HG02678 (cell line): ENCODE data around the gene PAPLN.

ENCODE experiments used
- ATAC-seq: cut with Tn5 transposase; IDR thresholded peaks from one replicate; pipeline ENCODE4 v1.9.1; 2021; ENCODE audit warnings: mild to moderate bottlenecking, moderate library complexity; ENCODE audit not compliant: unreplicated experiment

Gene PAPLN

GRCh38 chr14:73260574-73260973 lies 23.3 kb downstream of the PAPLN start:
- ATAC-seq = no peak

- no peak for ATAC-seq
These were observed 23.8 kb downstream of the PAPLN start for GRCh38 chr14:73261075-73261474.

GRCh38 chr14:73261520-73262426 lies 24.5 kb downstream of the PAPLN start:
- ATAC-seq = no peak

GRCh38 chr14:73262427-73263183 lies 25.3 kb downstream of the PAPLN start:
- ATAC-seq = no peak

- no peak for ATAC-seq
These were observed 26.3 kb downstream of the PAPLN start for GRCh38 chr14:73263606-73264005.

- ATAC-seq = no peak
These were observed 27.0 kb downstream of the PAPLN start for GRCh38 chr14:73264080-73264884.

- no peak for ATAC-seq
These were observed 27.8 kb downstream of the PAPLN start for GRCh38 chr14:73264885-73265720.

- no peak for ATAC-seq
These were observed 28.4 kb downstream of the PAPLN start for GRCh38 chr14:73265721-73266046.

- no peak for ATAC-seq
These were observed 29.0 kb downstream of the PAPLN start for GRCh38 chr14:73266317-73266716.

- ATAC-seq = no peak
These were observed 30.2 kb downstream of the PAPLN start for GRCh38 chr14:73267474-73267873.

- ATAC-seq = peak; percentile 79
These were observed 32.6 kb downstream of the PAPLN start for GRCh38 chr14:73269729-73270531.

- ATAC-seq = no peak
These were observed 35.1 kb downstream of the PAPLN start for GRCh38 chr14:73272393-73272792.

- no peak for ATAC-seq
These were observed 36.5 kb downstream of the PAPLN start for GRCh38 chr14:73273799-73274198.

- no peak for ATAC-seq
These were observed 39.5 kb downstream of the PAPLN start for GRCh38 chr14:73276836-73277235.

- ATAC-seq = no peak
These were observed 40.1 kb downstream of the PAPLN start for GRCh38 chr14:73277376-73277775.

- ATAC-seq = no peak
These were observed 43.6 kb downstream of the PAPLN start for GRCh38 chr14:73280903-73281302.

GRCh38 chr14:73283608-73284379 lies 46.5 kb downstream of the PAPLN start:
- no peak for ATAC-seq

- ATAC-seq = no peak
These were observed 48.7 kb downstream of the PAPLN start for GRCh38 chr14:73285979-73286378.

GRCh38 chr14:73286598-73286997 lies 49.3 kb downstream of the PAPLN start:
- no peak for ATAC-seq
